ENCODE results near the gene ATN1.

The ATN1 gene

GRCh38 chr12:6975297-6976032 lies 47.7 kb downstream of the ATN1 start:
- no peak for DNase-seq (ENCODE audit: low read depth in 2 of 2, low spot score in 1 of 2)

GRCh38 chr12:6977653-6978052 lies 49.9 kb downstream of the ATN1 start:
- no peak for DNase-seq (ENCODE audit: low read depth in 2 of 2, low spot score in 1 of 2)

- DNase-seq (ENCODE audit: low read depth in 2 of 2, low spot score in 1 of 2) = no peak
Observed at GRCh38 chr12:6978188-6978587, 50.4 kb downstream of the ATN1 start.

GRCh38 chr12:6978611-6979011 lies 50.9 kb downstream of the ATN1 start:
- DNase-seq (ENCODE audit: low read depth in 2 of 2, low spot score in 1 of 2) = no peak

GRCh38 chr12:6979021-6979420 lies 51.3 kb downstream of the ATN1 start:
- DNase-seq (ENCODE audit: low read depth in 2 of 2, low spot score in 1 of 2) = no peak

- DNase-seq (ENCODE audit: low read depth in 2 of 2, low spot score in 1 of 2) = no peak
Observed at GRCh38 chr12:6979453-6979852, 51.7 kb downstream of the ATN1 start.

GRCh38 chr12:6980075-6980474 lies 52.3 kb downstream of the ATN1 start:
- DNase-seq (ENCODE audit: low read depth in 2 of 2, low spot score in 1 of 2) = no peak

- no peak for DNase-seq (ENCODE audit: low read depth in 2 of 2, low spot score in 1 of 2)
Observed at GRCh38 chr12:6980740-6981139, 53.0 kb downstream of the ATN1 start.

- DNase-seq (ENCODE audit: low read depth in 2 of 2, low spot score in 1 of 2) = no peak
Observed at GRCh38 chr12:6981152-6982052, 53.6 kb downstream of the ATN1 start.

GRCh38 chr12:6982532-6982931 lies 54.8 kb downstream of the ATN1 start:
- DNase-seq (ENCODE audit: low read depth in 2 of 2, low spot score in 1 of 2) = no peak

GRCh38 chr12:6987956-6988553 lies 60.3 kb downstream of the ATN1 start:
- DNase-seq (ENCODE audit: low read depth in 2 of 2, low spot score in 1 of 2) = no peak
